Body of pancreas (tissue), 4 donors: Measurements from ENCODE around the gene NXPH2.

ENCODE experiments used
- POLR2A ChIP-seq, 3 donors: fragments of 450-650 bp; IDR thresholded peaks; one replicate each; pipeline ENCODE4 v1.6.1; 2016; ENCODE audit warnings: antibody characterized with exemption in 3 of 3, mild to moderate bottlenecking in 2 of 3
- TF ChIP-seq, protein P1 (sequence below), 7 experiments: fragments of 450-650 bp in 4 of 7; fragments of 200-600 bp in 3 of 7; sonication (generic) in 3 of 7; IDR thresholded peaks; one replicate each; pipeline ENCODE4 v1.5.1; 2016 to 2019; ENCODE audit warnings: antibody characterized with exemption in 7 of 7

DNA sequence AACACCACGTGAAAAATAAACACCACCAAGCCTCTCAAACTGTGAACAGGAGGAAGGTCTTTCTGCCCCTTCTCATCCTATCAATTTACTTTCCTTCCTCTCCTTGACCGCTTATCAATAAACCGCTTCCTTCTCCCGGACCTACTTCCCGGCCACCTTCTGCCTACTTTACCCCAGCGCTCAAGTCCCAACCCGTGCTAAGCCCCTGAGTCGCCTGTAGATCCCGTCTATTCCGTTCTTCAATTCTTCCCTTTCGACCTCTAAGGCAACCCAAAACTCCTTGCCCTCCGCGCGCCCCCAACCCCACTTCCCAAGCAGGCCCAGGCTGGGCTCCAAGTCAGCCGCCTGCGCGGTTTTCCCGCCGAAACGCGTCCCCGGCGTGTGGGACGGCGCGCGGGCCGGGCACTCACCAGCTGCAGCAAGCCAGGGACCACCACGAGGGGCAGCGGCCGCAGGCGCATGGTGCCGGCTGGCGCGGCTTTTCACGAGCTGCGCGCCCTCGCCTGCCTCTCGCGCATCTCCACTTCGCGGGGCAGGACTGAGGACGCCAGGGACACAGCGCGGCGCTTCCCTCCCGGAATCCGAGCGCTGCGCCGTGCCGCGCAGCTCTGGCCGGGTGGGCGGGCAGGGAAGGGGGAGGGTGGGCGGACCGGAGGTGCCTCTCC is at the start of gene NXPH2:
- TF ChIP-seq, protein P1, sequence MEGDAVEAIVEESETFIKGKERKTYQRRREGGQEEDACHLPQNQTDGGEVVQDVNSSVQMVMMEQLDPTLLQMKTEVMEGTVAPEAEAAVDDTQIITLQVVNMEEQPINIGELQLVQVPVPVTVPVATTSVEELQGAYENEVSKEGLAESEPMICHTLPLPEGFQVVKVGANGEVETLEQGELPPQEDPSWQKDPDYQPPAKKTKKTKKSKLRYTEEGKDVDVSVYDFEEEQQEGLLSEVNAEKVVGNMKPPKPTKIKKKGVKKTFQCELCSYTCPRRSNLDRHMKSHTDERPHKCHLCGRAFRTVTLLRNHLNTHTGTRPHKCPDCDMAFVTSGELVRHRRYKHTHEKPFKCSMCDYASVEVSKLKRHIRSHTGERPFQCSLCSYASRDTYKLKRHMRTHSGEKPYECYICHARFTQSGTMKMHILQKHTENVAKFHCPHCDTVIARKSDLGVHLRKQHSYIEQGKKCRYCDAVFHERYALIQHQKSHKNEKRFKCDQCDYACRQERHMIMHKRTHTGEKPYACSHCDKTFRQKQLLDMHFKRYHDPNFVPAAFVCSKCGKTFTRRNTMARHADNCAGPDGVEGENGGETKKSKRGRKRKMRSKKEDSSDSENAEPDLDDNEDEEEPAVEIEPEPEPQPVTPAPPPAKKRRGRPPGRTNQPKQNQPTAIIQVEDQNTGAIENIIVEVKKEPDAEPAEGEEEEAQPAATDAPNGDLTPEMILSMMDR (IDR thresholded peaks at IDR 0.05): no peak
- TF ChIP-seq POLR2A (IDR thresholded peaks at IDR 0.05): no peak
